ENCODE measurements around the gene ATRAID. TPM values are rescaled to one million over a fixed set of nuclear protein-coding genes. Genes with fewer than 3 reads are reported as not detected.

The ATRAID gene
- total and polyA plus RNA-seq, 10 donors = 59.2 to 300 (median 102) TPM

- DNase-seq = no peak
- Histone ChIP-seq H3K27me3 (replicated peaks in 1 of 7) (no peaks in the 10 kb centered on the region), H3K36me3 (peaks cover 0 to 48% (median 40%) of the 10 kb centered on the region in 6 donors), H3K9me3 (no peaks in the 10 kb centered on the region), H3K4me3 (no peak overlapping the region), H3K4me1 (no peaks in the 10 kb centered on the region), H3K27ac (no peak overlapping the region)
- TF ChIP-seq POLR2A (IDR thresholded peaks at IDR 0.05) (no peak), CTCF (IDR thresholded peaks at IDR 0.05 in 8 of 11, conservative IDR thresholded peaks at IDR 0.05 in 3 of 11) (no peak), POLR2AphosphoS5 (IDR thresholded peaks at IDR 0.05) (no peak)
- WGBS, 5 donors = 68 to 88% (median 81%) methylated on average over 2 of the region's 2 CpGs
- intact Hi-C loops (cut with DNase I; ENCODE audit: low total_unique reads) = no loop called here
These were observed 13.2 kb upstream of the ATRAID start for GRCh38 chr2:27198627-27199026.

- DNase-seq = no peak
- Histone ChIP-seq H3K4me1 (no peaks in the 10 kb centered on the region), H3K36me3 (peaks cover 0 to 54% (median 46%) of the 10 kb centered on the region in 6 donors), H3K9me3 (no peaks in the 10 kb centered on the region), H3K4me3 (no peak overlapping the region), H3K27me3 (replicated peaks in 1 of 7) (no peaks in the 10 kb centered on the region), H3K27ac (no peak overlapping the region)
- TF ChIP-seq POLR2A (IDR thresholded peaks at IDR 0.05) (no peak), CTCF (IDR thresholded peaks at IDR 0.05 in 8 of 11, conservative IDR thresholded peaks at IDR 0.05 in 3 of 11) (no peak), POLR2AphosphoS5 (IDR thresholded peaks at IDR 0.05) (no peak)
- WGBS, 5 donors = 85 to 93% (median 92%) methylated on average over 2 of the region's 2 CpGs
- intact Hi-C loops (cut with DNase I; ENCODE audit: low total_unique reads) = no loop called here
These were observed 12.6 kb upstream of the ATRAID start for GRCh38 chr2:27199241-27199640.

- intact Hi-C loops (cut with DNase I; ENCODE audit: low total_unique reads) = no loop called here
- DNase-seq = no peak
These were observed 10.2 kb upstream of the ATRAID start for GRCh38 chr2:27201675-27202074.

GRCh38 chr2:27202854-27203253 is 9.0 kb upstream of the ATRAID start:
- no peaks in the 10 kb centered on the region for H3K9me3 ChIP-seq
- intact Hi-C loops (cut with DNase I; ENCODE audit: low total_unique reads) = no loop called here
- no peaks in the 10 kb centered on the region for H3K27me3 ChIP-seq (replicated peaks in 1 of 7)
- H3K4me1 ChIP-seq = no peaks in the 10 kb centered on the region
- H3K4me3 ChIP-seq = no peak overlapping the region
- 70 to 92% (median 78%) methylated on average over 2 of the region's 2 CpGs for WGBS, 5 donors
- H3K27ac ChIP-seq = no peak overlapping the region
- peaks cover 0 to 90% (median 81%) of the 10 kb centered on the region in 6 donors for H3K36me3 ChIP-seq
- TF ChIP-seq POLR2A (IDR thresholded peaks at IDR 0.05) (no peak), CTCF (IDR thresholded peaks at IDR 0.05 in 8 of 11, conservative IDR thresholded peaks at IDR 0.05 in 3 of 11) (no peak), POLR2AphosphoS5 (IDR thresholded peaks at IDR 0.05) (no peak)
- no peak for DNase-seq

More at GRCh38 chr2:27201675-27202074, 10.2 kb upstream of the ATRAID start:
- 80 to 99% (median 96%) methylated on average over 7 of the region's 7 CpGs for WGBS, 5 donors
- H3K4me1 ChIP-seq = no peaks in the 10 kb centered on the region
- H3K9me3 ChIP-seq = no peaks in the 10 kb centered on the region
- H3K36me3 ChIP-seq = peaks cover 0 to 78% (median 69%) of the 10 kb centered on the region in 6 donors
- TF ChIP-seq CTCF (IDR thresholded peaks at IDR 0.05 in 8 of 11, conservative IDR thresholded peaks at IDR 0.05 in 3 of 11) = no peak
- no peak for TF ChIP-seq POLR2A (IDR thresholded peaks at IDR 0.05)
- no peak for TF ChIP-seq POLR2AphosphoS5 (IDR thresholded peaks at IDR 0.05)
- no peak overlapping the region for H3K27ac ChIP-seq
- no peaks in the 10 kb centered on the region for H3K27me3 ChIP-seq (replicated peaks in 1 of 7)
- no peak overlapping the region for H3K4me3 ChIP-seq
